SK-N-SH (cell line): ENCODE measurements around the gene HNRNPA1. TPM values are rescaled to one million over a fixed set of nuclear protein-coding genes. Genes with fewer than 3 reads are reported as not detected.

Source experiments
- CTCF ChIA-PET: fragments of 300-600, 350-600 bp; formaldehyde crosslinking; extraction: SDS; loops from one replicate; lab custom pipeline; 2021; lab: Yijun Ruan, JAX
- POLR2A ChIA-PET: fragments of 350-600 bp; sonication (Branson Sonifier 250); formaldehyde crosslinking; extraction: SDS; loops from one replicate; lab custom pipeline; 2020; ENCODE audit warnings: antibody characterized with exemption, inconsistent platforms; lab: Yijun Ruan, JAX
- DNase-seq: peaks from one replicate; pipeline ENCODE4 v3.0.0; 2012
- H2AFZ ChIP-seq: fragments of 200-600 bp; sonication (generic); 2 replicates; pipeline ENCODE4 v1.8.1; 2016; ENCODE audit warnings: antibody characterized with exemption, mild to moderate bottlenecking, low read depth
- H3F3A ChIP-seq: fragments of 200-600 bp; sonication (generic); replicated peaks from 2 replicates; pipeline ENCODE3; 2016; ENCODE audit warnings: antibody characterized with exemption, mild to moderate bottlenecking; ENCODE audit not compliant: insufficient read depth
- H3K27ac ChIP-seq, 2 experiments: fragments of 200-500 bp in 1 of 2; fragments of 200-600 bp in 1 of 2; sonication (Bioruptor generic) in 1 of 2; sonication (generic), shearing (Covaris generic) in 1 of 2; 2 replicates each; pipeline versions ENCODE4 v1.5.1 to v1.6.1; 2014 to 2016; ENCODE audit warnings: low read depth in 2 of 2, inconsistent platforms in 1 of 2, low read length in 1 of 2, mild to moderate bottlenecking in 1 of 2, mixed read lengths in 1 of 2
- H3K27me3 ChIP-seq: fragments of 200-600 bp; sonication (generic), shearing (Covaris generic); 2 replicates; pipeline ENCODE4 v1.6.1; 2016; ENCODE audit warnings: mixed run types; ENCODE audit not compliant: insufficient read depth
- H3K36me3 ChIP-seq, 2 experiments: fragments of 200-500 bp in 1 of 2; fragments of 200-600 bp in 1 of 2; sonication (Bioruptor generic) in 1 of 2; sonication (generic) in 1 of 2; replicated peaks in 1 of 2; 2 replicates each; pipeline versions ENCODE3 to v1.5.1; 2014 to 2016; ENCODE audit warnings: low read length in 1 of 2, mild to moderate bottlenecking in 1 of 2; ENCODE audit not compliant: insufficient read depth in 2 of 2, control insufficient read depth in 1 of 2
- H3K4me1 ChIP-seq, 2 experiments: fragments of 200-500 bp in 1 of 2; fragments of 200-600 bp in 1 of 2; sonication (Bioruptor generic) in 1 of 2; sonication (generic), shearing (Covaris generic) in 1 of 2; 2 replicates each; pipeline versions ENCODE4 v1.5.1 to v1.6.1; 2014 to 2016; ENCODE audit warnings: low read depth in 1 of 2, low read length in 1 of 2, mixed run types in 1 of 2; ENCODE audit not compliant: insufficient read depth in 2 of 2, control insufficient read depth in 1 of 2
- H3K4me2 ChIP-seq: fragments of 200-600 bp; sonication (generic), shearing (Covaris generic); 2 replicates; pipeline ENCODE4 v1.6.1; 2017; ENCODE audit warnings: mixed run types
- H3K4me3 ChIP-seq, 2 experiments: fragments of 200-500 bp in 1 of 2; fragments of 200-600 bp in 1 of 2; sonication (Bioruptor generic) in 1 of 2; sonication (generic), shearing (Covaris generic) in 1 of 2; 2 replicates each; pipeline versions ENCODE4 v1.5.1 to v1.8.1; 2014 to 2016; ENCODE audit warnings: low read depth in 2 of 2, inconsistent platforms in 1 of 2, low read length in 1 of 2, mild to moderate bottlenecking in 1 of 2, mixed read lengths in 1 of 2, moderate library complexity in 1 of 2
- H3K79me2 ChIP-seq: fragments of 200-600 bp; sonication (generic); 2 replicates; pipeline ENCODE4 v1.8.1; 2017; ENCODE audit warnings: mild to moderate bottlenecking; ENCODE audit not compliant: insufficient read depth
- H3K9ac ChIP-seq: fragments of 200-600 bp; sonication (generic); 2 replicates; pipeline ENCODE4 v1.6.1; 2017; ENCODE audit warnings: mixed run types
- H3K9me2 ChIP-seq: fragments of 200-600 bp; sonication (generic); 2 replicates; pipeline ENCODE4 v1.6.1; 2017; ENCODE audit warnings: mixed run types
- H3K9me3 ChIP-seq: fragments of 200-600 bp; sonication (generic); 2 replicates; pipeline ENCODE4 v1.6.1; 2017; ENCODE audit warnings: mixed run types, mild to moderate bottlenecking, moderate library complexity
- H4K20me1 ChIP-seq: fragments of 200-600 bp; sonication (generic); 2 replicates; pipeline ENCODE4 v1.6.1; 2017; ENCODE audit warnings: mild to moderate bottlenecking, mixed run types; ENCODE audit not compliant: insufficient read depth
- ELF1 ChIP-seq: IDR thresholded peaks from 2 replicates; pipeline ENCODE4 v1.4.0; 2012
- FOSL2 ChIP-seq: IDR thresholded peaks from 2 replicates; pipeline ENCODE4 v1.4.0; 2012; ENCODE audit warnings: low read depth, mild to moderate bottlenecking, moderate library complexity, borderline replicate concordance
- FOXJ3 ChIP-seq: sonication (generic); formaldehyde crosslinking; IDR thresholded peaks from 2 replicates; pipeline ENCODE4 v1.5.1; 2020; ENCODE audit warnings: mild to moderate bottlenecking, missing genetic modification reagents
- GATA2 ChIP-seq: sonication (generic); formaldehyde crosslinking; IDR thresholded peaks from 2 replicates; pipeline ENCODE4 v1.5.0; 2020; ENCODE audit warnings: mild to moderate bottlenecking, missing genetic modification reagents
- IRF3 ChIP-seq: fragments of 150-350 bp; IDR thresholded peaks from 2 replicates; pipeline ENCODE4 v1.6.1; 2016; ENCODE audit warnings: mild to moderate bottlenecking, low read depth, low read length
- NRF1 ChIP-seq: IDR thresholded peaks from 2 replicates; pipeline ENCODE4 v1.6.1; 2012; ENCODE audit warnings: low read depth, mild to moderate bottlenecking, low read length
- RCOR1 ChIP-seq: fragments of 150-350 bp; IDR thresholded peaks from 2 replicates; pipeline ENCODE4 v1.6.1; 2017; ENCODE audit warnings: antibody characterized with exemption, low read length
- RXRA ChIP-seq: IDR thresholded peaks from 2 replicates; pipeline ENCODE4 v1.4.0; 2012; ENCODE audit warnings: low read depth, mild to moderate bottlenecking, borderline replicate concordance
- TCF12 ChIP-seq: IDR thresholded peaks from 2 replicates; pipeline ENCODE4 v1.4.0; 2012
- TEAD4 ChIP-seq: IDR thresholded peaks from 2 replicates; pipeline ENCODE4 v1.4.0; 2012; ENCODE audit warnings: mild to moderate bottlenecking, borderline replicate concordance; ENCODE audit not compliant: insufficient read depth
- WGBS: methylation state at CpG from one replicate; pipeline ENCODE4 v1.1.6; 2017; ENCODE audit warnings: low lambda C conversion rate; 5-methylcytosine and 5-hydroxymethylcytosine counted together
- polyA plus RNA-seq, 3 experiments: library from polyadenylated mRNA; depleted of rRNA; stranded (reverse); fragments of >200 nt; gene quantifications; 2 replicates each; pipeline ENCODE4 v1.2.3, GENCODE V29; 2012
- TF ChIP-seq, protein P1 (sequence below): IDR thresholded peaks from 2 replicates; pipeline ENCODE4 v1.4.0; 2012; ENCODE audit warnings: low read depth, borderline replicate concordance
- TF ChIP-seq, protein P2 (sequence below): IDR thresholded peaks from 2 replicates; pipeline ENCODE4 v1.6.1; 2012; ENCODE audit warnings: mild to moderate bottlenecking, low read depth, low read length, moderate library complexity

HNRNPA1 gene
- polyA plus RNA-seq, 1 of the 3 experiments (the other 2 are of a cell fraction): 773 TPM

DNA sequence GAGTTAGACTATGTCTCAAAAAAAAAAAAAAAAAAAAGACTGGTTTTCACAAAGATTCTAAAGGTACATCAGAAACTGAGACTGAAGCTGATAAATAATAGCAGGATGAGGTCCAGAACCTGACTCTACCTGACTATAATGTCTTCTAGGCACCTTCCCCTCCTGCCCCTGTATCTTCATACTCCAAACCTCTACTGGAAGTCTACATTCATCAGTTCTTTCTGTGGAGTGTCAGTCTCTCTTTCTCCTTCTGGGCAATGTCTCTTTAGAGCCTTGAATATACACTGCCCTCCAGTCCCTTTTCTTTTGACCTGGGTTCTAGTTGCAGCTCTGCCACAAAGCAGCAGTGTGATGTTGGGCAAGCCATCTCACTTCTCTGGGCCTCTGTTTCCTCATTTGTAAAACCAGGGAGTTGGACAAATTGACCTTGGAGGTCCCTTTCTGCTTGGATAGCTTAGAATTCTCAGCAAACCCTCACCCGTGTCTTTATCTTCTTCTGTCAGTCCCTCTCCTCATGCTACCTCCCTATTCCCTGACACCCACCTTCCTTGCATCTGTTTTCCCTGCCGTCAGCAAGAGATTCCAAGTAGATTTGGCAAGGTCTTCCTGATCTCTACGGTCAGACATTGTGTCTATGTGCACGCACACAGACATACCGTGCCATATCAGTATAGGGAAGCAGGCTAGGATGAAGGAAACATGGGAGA lies 16.0 kb downstream of the HNRNPA1 start:
- H4K20me1 ChIP-seq: no peaks in the 10 kb centered on the region
- CTCF ChIA-PET: interaction anchor here (1.4 to 9.7 kb wide), 6 partner anchors 11 to 83 kb away, joined by 3 to 86 read pairs (median 6); partner anchors contain the start of gene COPZ1

More for the DNA sequence above, 16.0 kb downstream of the HNRNPA1 start:
- POLR2A ChIA-PET: interaction anchor here (1.3 to 1.9 kb wide), 3 partner anchors 10 to 12 kb away, joined by 3 to 6 read pairs (median 5); no protein-coding TSS in a partner anchor
- TF ChIP-seq, protein P1, sequence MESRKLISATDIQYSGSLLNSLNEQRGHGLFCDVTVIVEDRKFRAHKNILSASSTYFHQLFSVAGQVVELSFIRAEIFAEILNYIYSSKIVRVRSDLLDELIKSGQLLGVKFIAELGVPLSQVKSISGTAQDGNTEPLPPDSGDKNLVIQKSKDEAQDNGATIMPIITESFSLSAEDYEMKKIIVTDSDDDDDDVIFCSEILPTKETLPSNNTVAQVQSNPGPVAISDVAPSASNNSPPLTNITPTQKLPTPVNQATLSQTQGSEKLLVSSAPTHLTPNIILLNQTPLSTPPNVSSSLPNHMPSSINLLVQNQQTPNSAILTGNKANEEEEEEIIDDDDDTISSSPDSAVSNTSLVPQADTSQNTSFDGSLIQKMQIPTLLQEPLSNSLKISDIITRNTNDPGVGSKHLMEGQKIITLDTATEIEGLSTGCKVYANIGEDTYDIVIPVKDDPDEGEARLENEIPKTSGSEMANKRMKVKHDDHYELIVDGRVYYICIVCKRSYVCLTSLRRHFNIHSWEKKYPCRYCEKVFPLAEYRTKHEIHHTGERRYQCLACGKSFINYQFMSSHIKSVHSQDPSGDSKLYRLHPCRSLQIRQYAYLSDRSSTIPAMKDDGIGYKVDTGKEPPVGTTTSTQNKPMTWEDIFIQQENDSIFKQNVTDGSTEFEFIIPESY: no peak
- TF ChIP-seq FOSL2 (no peak), ELF1 (no peak), FOXJ3 (CRISPR knock-in tag) (no peak), RCOR1 (no peak), NRF1 (no peak), TEAD4 (no peak), IRF3 (no peak), GATA2 (no peak), RXRA (no peak), TCF12 (no peak)
- TF ChIP-seq, protein P2, sequence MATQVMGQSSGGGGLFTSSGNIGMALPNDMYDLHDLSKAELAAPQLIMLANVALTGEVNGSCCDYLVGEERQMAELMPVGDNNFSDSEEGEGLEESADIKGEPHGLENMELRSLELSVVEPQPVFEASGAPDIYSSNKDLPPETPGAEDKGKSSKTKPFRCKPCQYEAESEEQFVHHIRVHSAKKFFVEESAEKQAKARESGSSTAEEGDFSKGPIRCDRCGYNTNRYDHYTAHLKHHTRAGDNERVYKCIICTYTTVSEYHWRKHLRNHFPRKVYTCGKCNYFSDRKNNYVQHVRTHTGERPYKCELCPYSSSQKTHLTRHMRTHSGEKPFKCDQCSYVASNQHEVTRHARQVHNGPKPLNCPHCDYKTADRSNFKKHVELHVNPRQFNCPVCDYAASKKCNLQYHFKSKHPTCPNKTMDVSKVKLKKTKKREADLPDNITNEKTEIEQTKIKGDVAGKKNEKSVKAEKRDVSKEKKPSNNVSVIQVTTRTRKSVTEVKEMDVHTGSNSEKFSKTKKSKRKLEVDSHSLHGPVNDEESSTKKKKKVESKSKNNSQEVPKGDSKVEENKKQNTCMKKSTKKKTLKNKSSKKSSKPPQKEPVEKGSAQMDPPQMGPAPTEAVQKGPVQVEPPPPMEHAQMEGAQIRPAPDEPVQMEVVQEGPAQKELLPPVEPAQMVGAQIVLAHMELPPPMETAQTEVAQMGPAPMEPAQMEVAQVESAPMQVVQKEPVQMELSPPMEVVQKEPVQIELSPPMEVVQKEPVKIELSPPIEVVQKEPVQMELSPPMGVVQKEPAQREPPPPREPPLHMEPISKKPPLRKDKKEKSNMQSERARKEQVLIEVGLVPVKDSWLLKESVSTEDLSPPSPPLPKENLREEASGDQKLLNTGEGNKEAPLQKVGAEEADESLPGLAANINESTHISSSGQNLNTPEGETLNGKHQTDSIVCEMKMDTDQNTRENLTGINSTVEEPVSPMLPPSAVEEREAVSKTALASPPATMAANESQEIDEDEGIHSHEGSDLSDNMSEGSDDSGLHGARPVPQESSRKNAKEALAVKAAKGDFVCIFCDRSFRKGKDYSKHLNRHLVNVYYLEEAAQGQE: no peak
- no peak overlapping the region for H2AFZ ChIP-seq
- peaks cover 3% of the 10 kb centered on the region for H3F3A ChIP-seq
- H3K27ac ChIP-seq: no peak overlapping the region
- no peak overlapping the region for H3K4me3 ChIP-seq
- no peak for DNase-seq
- H3K9ac ChIP-seq: no peak overlapping the region
- H3K36me3 ChIP-seq: no peaks in the 10 kb centered on the region
- 87% methylated on average over 5 of the region's 5 CpGs for WGBS
- no peaks in the 10 kb centered on the region for H3K9me3 ChIP-seq
- H3K4me2 ChIP-seq: no peak overlapping the region
- no peaks in the 10 kb centered on the region for H3K79me2 ChIP-seq
- no peaks in the 10 kb centered on the region for H3K27me3 ChIP-seq
- peaks cover 0 to 13% of the 10 kb centered on the region in 2 experiments; a peak in 1 of 4 replicates for H3K4me1 ChIP-seq
- no peaks in the 10 kb centered on the region for H3K9me2 ChIP-seq
